Measurements from ENCODE around the gene OMP.
"Not testable (repeated sequence)": the region's sequence is repeated elsewhere in the genome, so short reads cannot be mapped to it uniquely, and the experiment has no call there.

Gene OMP

DNA sequence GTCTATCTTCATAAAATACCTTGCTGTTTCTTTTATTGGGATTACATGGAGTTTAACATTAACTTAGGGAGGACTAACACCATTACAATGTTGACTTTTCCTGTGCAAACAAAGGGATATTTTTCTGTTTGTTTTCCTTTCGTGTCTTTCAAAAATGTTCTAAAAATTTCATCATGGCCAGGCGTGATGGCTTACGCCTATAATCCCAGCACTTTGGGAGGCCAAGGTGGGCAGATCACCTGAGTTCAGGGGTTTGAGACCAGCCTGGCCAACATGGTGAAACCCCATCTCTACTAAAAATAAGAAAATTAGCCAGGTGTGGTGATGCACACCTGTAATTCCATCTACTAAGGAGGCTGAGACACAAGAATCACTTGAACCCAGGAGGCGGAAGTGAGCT is 41.4 kb upstream of the OMP start:
- H3K9me3 ChIP-seq (ENCODE audit: control insufficient read depth in 2 of 2, low read length in 2 of 2); H3K4me3 ChIP-seq (ENCODE audit: low read length in 2 of 2); H3K36me3 ChIP-seq (ENCODE audit: control insufficient read depth in 2 of 2, insufficient read depth in 2 of 2, low read length in 2 of 2); H3K9ac ChIP-seq (ENCODE audit: low read length in 2 of 2); H3K27ac ChIP-seq (ENCODE audit: low read length); H3K4me1 ChIP-seq (ENCODE audit: control insufficient read depth, insufficient read depth, low read length); H3K27me3 ChIP-seq (ENCODE audit: control insufficient read depth in 1 of 2, insufficient read depth in 2 of 2, low read length in 2 of 2): not testable (repeated sequence)

DNA sequence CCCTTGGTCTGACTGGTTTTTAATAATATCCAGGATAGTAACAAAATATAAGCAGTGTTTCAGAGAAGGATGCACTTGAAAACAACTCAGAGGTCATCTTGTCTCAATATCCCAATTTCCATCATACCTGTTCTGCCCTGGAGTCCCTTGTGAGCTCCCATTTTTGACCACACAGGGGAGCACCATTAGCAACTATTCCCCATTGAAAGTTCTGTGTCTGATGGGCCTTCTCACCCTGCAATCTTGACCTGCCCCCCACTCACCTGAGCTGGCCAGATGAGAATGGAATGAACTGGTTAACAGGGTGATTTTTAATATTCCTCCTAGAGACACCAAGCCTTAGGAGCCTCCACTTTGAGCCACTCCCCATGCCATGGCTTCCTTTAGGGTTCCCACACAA is 39.7 kb upstream of the OMP start:
- H3K27ac ChIP-seq (ENCODE audit: low read length), result no peak overlapping the region
- no peak overlapping the region for H3K9ac ChIP-seq (ENCODE audit: low read length in 2 of 2)
- H3K27me3 ChIP-seq (ENCODE audit: control insufficient read depth in 1 of 2, insufficient read depth in 2 of 2, low read length in 2 of 2), result no peaks in the 10 kb centered on the region
- no peaks in the 10 kb centered on the region for H3K9me3 ChIP-seq (ENCODE audit: control insufficient read depth in 2 of 2, low read length in 2 of 2)
- no peak overlapping the region for H3K4me3 ChIP-seq (ENCODE audit: low read length in 2 of 2)
- H3K4me1 ChIP-seq (ENCODE audit: control insufficient read depth, insufficient read depth, low read length), result peaks cover 17% of the 10 kb centered on the region
- H3K36me3 ChIP-seq (ENCODE audit: control insufficient read depth in 2 of 2, insufficient read depth in 2 of 2, low read length in 2 of 2), result no peaks in the 10 kb centered on the region

DNA sequence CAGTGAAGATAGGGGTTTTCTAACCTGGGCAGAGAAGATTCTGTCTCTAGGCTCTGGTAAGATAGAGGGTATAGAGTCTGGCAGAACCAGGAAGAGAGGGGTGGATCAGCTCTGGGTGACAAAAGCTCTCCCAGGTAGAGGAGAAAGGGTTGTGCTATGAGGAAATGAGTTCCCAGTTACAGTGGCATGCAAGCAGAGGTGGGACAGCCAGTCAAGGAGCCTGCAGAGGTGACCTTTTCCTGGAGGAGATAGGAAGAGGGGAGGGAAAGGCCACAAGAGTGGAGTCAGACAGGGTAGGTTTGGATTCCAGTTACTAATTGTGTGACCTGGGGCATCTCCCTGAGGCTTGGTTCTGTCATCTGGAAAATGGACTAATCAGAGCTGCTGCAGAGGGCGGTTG is 39.2 kb upstream of the OMP start:
- no peak overlapping the region for H3K4me3 ChIP-seq (ENCODE audit: low read length in 2 of 2)
- H3K27me3 ChIP-seq (ENCODE audit: control insufficient read depth in 1 of 2, insufficient read depth in 2 of 2, low read length in 2 of 2), result no peaks in the 10 kb centered on the region
- H3K9ac ChIP-seq (ENCODE audit: low read length in 2 of 2), result no peak overlapping the region

DNA sequence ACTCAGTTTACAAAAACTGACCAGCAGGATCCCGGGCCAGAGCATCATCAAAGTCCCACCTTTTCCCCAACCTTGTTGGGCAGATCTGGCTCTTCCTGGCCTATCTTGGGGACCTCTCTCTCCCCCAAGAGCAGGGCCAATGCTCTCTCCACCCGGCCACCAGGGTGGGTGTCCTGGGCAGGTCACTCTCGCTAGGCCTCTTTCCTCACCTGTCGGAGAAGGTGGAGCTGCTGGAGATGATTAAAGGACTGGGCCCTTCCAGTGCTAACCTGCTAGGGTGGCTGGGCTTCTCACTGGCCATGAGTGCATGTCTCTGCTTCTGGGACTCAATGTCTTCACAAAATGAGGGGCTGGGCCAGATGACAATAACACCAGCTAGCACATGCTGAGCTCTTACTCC is 38.8 kb upstream of the OMP start:
- no peak overlapping the region for H3K27ac ChIP-seq (ENCODE audit: low read length)
- H3K9ac ChIP-seq (ENCODE audit: low read length in 2 of 2), result no peak overlapping the region
- H3K36me3 ChIP-seq (ENCODE audit: control insufficient read depth in 2 of 2, insufficient read depth in 2 of 2, low read length in 2 of 2), result no peaks in the 10 kb centered on the region
- H3K9me3 ChIP-seq (ENCODE audit: control insufficient read depth in 2 of 2, low read length in 2 of 2), result no peaks in the 10 kb centered on the region
- H3K4me3 ChIP-seq (ENCODE audit: low read length in 2 of 2), result no peak overlapping the region
- peaks cover 19% of the 10 kb centered on the region for H3K4me1 ChIP-seq (ENCODE audit: control insufficient read depth, insufficient read depth, low read length)
- no peaks in the 10 kb centered on the region for H3K27me3 ChIP-seq (ENCODE audit: control insufficient read depth in 1 of 2, insufficient read depth in 2 of 2, low read length in 2 of 2)

More for the DNA sequence above, 39.2 kb upstream of the OMP start:
- Histone ChIP-seq H3K27ac (ENCODE audit: low read length) (no peak overlapping the region), H3K36me3 (ENCODE audit: control insufficient read depth in 2 of 2, insufficient read depth in 2 of 2, low read length in 2 of 2) (no peaks in the 10 kb centered on the region), H3K9me3 (ENCODE audit: control insufficient read depth in 2 of 2, low read length in 2 of 2) (no peaks in the 10 kb centered on the region), H3K4me1 (ENCODE audit: control insufficient read depth, insufficient read depth, low read length) (peaks cover 19% of the 10 kb centered on the region)

DNA sequence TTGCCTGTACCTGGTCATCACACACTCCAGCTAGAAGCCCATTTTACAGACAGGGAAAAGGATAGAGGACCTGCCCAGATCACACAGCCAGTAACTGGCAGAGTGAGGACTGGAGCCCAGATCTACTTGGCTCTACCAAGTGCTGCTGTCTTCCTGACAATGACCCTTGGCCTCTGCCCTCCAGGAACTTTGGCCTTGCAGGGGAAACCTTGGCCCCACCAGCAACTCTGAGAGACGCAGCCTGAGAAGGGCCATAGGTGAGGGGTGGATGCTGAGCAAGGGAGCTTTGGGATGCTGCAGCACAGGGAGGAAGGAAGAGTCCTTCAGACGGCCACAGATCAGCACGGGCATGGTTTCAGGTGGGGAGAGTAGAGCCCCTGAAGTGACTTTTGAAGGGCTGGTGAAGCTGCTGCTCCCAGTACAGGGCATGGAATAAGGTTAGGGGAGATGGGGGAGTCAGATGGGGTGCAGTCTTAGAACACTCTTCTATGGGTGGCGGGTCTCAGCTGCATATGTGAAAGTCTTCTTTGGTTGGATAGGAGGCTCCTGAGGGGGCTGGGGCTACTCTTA is 37.9 kb upstream of the OMP start:
- Histone ChIP-seq H3K9ac (ENCODE audit: low read length in 2 of 2) (no peak overlapping the region), H3K36me3 (ENCODE audit: control insufficient read depth in 2 of 2, insufficient read depth in 2 of 2, low read length in 2 of 2) (no peaks in the 10 kb centered on the region), H3K4me1 (ENCODE audit: control insufficient read depth, insufficient read depth, low read length) (peaks cover 23% of the 10 kb centered on the region), H3K27me3 (ENCODE audit: control insufficient read depth in 1 of 2, insufficient read depth in 2 of 2, low read length in 2 of 2) (no peaks in the 10 kb centered on the region), H3K4me3 (ENCODE audit: low read length in 2 of 2) (no peak overlapping the region), H3K27ac (ENCODE audit: low read length) (no peak overlapping the region), H3K9me3 (ENCODE audit: control insufficient read depth in 2 of 2, low read length in 2 of 2) (no peaks in the 10 kb centered on the region)

DNA sequence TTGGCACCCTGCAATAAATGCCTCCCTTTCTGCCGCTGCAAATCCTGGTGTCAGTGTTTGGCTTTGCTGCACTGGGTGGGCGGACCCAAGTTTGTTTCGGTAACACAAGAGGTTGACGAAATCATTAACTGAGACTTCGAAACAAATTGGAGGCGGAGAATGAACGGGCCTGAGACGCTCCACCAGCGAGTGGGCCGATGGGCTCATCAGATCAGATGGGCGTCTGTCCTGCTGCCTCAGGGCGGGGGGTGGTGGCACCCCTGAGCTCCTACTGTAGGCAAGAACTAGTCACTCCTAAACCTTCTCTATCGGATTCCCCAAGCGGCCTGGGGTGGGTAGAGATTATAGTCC is 36.8 kb upstream of the OMP start:
- Histone ChIP-seq H3K27ac (ENCODE audit: low read length) (peak overlapping the region; percentile 88), H3K4me1 (ENCODE audit: control insufficient read depth, insufficient read depth, low read length) (peaks cover 28% of the 10 kb centered on the region), H3K36me3 (ENCODE audit: control insufficient read depth in 2 of 2, insufficient read depth in 2 of 2, low read length in 2 of 2) (no peaks in the 10 kb centered on the region), H3K4me3 (ENCODE audit: low read length in 2 of 2) (peak overlapping the region; percentile 43 to 79), H3K9ac (ENCODE audit: low read length in 2 of 2) (peak overlapping the region; percentile 80 to 84), H3K9me3 (ENCODE audit: control insufficient read depth in 2 of 2, low read length in 2 of 2) (no peaks in the 10 kb centered on the region), H3K27me3 (ENCODE audit: control insufficient read depth in 1 of 2, insufficient read depth in 2 of 2, low read length in 2 of 2) (no peaks in the 10 kb centered on the region)

DNA sequence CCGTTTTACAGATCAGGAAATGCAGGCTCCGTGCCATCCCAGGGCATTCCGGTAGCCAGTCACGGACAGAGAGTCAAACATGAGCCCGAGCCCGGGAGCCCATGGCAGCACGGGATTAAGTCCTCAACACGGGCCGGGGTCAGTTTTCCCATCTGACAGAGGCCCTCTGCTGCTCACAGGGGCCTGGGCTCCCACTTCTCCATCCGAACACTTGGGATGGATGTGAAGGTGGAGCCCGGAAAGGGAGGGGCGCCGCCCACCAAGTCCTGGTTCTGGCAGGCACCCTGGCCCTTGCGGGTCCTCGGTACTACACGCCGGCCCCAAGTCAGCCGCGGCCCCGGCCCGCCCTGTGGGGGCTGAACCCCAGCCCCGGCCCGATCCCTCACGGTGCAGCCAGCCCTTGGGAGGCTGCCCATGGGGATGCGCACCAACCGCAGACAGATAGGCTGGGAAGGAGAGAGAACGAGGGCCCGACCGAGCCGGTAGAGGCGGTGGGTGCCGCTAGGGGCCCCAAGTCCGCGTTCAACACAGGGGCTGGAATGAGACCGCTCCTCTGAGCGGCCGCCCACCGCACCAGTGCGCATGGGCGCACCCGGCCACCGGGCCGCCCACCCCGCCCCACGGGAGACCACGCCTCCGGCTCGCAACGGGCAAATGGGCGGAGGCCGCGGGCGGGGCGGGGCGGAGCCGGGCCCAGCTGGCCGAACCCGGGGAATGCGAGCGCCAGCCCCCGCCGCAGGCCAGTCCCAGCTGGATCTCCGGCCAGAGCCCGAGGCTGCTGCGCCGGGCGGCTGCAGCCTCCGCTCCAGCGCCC is 36.2 kb upstream of the OMP start, which contains the start of gene CAPN5:
TSS of gene CAPN5 (plus strand) at position 743 of the 814 bp plus-strand sequence. CDS start 17,916 bp downstream, outside the sequence.
- H3K27me3 ChIP-seq (ENCODE audit: control insufficient read depth in 1 of 2, insufficient read depth in 2 of 2, low read length in 2 of 2), result no peaks in the 10 kb centered on the region
- H3K27ac ChIP-seq (ENCODE audit: low read length), result peak within 1 kb of the TSS; percentile 88
- H3K9ac ChIP-seq (ENCODE audit: low read length in 2 of 2), result peak within 1 kb of the TSS; percentile 80 to 84
- H3K4me1 ChIP-seq (ENCODE audit: control insufficient read depth, insufficient read depth, low read length), result peaks cover 32% of the 10 kb centered on the region
- no peaks in the 10 kb centered on the region for H3K9me3 ChIP-seq (ENCODE audit: control insufficient read depth in 2 of 2, low read length in 2 of 2)
- H3K36me3 ChIP-seq (ENCODE audit: control insufficient read depth in 2 of 2, insufficient read depth in 2 of 2, low read length in 2 of 2), result no peaks in the 10 kb centered on the region
- H3K4me3 ChIP-seq (ENCODE audit: low read length in 2 of 2), result peak within 1 kb of the TSS; percentile 75 to 79

DNA sequence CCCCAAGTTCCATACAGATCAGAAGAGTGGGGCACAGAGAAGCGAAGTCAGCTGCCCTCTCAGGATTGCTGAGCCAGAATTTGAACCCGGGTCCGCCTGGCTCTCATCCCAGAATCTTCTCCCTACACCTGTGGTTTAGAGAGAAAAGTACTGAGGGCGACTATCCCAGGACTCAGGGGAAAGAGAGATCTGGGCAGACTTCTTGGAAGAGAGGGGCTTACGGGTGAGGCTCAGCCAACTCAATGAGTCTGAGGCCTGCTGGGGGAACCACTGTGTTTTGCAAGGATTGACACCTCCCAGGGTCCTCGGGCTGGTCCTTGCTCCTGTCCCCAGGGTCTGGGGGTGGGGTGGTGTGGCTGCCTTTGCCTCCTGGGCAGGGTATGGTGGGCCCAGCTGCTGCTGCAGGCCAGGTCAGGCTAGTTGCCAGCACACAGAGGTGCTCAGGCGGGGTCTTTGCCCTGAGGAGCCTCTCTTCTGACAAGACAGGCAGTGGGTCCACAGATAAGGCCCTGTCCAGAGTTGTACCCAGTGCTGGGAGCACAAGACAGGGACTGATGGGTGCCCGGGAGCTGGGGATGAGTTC is 34.7 kb upstream of the OMP start:
- H3K9me3 ChIP-seq (ENCODE audit: control insufficient read depth in 2 of 2, low read length in 2 of 2), result no peaks in the 10 kb centered on the region
- no peaks in the 10 kb centered on the region for H3K36me3 ChIP-seq (ENCODE audit: control insufficient read depth in 2 of 2, insufficient read depth in 2 of 2, low read length in 2 of 2)
- no peak overlapping the region for H3K27ac ChIP-seq (ENCODE audit: low read length)
- H3K27me3 ChIP-seq (ENCODE audit: control insufficient read depth in 1 of 2, insufficient read depth in 2 of 2, low read length in 2 of 2), result no peaks in the 10 kb centered on the region
- H3K4me1 ChIP-seq (ENCODE audit: control insufficient read depth, insufficient read depth, low read length), result peaks cover 46% of the 10 kb centered on the region
- peak overlapping the region; percentile 75 to 79 for H3K4me3 ChIP-seq (ENCODE audit: low read length in 2 of 2)
- peak overlapping the region; percentile 66 for H3K9ac ChIP-seq (ENCODE audit: low read length in 2 of 2)

DNA sequence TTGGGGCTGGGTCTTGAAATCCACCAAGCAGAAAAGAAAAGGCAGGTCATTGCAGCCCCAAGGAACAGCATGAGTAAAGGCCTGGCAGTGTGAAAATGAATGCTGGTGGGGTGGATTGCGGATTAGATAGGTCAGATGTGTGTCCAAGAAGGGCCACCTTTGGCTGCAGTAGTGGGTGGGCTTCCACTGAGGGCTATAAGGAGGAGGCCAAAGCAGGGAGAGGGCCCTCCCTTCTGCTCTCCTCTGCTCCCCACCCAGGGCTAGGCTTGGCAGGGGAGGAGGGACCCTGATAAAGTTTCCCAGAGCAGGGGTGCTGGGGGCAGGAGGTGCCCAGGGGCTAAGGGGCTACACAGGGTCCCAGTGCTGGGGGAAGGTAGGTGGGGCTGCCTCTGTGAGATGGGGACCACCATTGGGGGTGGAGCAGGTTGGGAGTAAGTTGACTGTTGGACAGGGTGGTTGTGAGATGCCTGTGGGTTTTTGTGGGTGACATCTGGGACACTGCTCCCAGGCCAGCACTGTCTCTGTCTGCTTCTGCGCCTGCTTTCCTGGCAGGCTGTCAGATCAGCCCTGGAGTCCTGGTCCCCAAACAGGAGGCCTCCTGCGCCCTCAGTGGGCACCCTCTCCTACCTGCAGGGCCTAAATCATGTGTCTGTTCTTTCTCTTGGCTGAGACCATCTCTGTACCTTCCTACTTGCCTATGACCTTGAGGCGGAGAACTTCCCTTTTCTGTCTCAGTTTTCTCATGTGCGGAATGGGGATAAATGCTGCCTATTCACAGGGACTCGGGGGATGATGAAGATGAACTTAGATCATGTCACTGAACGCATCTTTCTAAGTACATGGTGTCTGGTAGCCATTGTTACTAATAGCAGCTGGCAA is 33.9 kb upstream of the OMP start:
- peak overlapping the region in 1 of 2 donors; percentile 79 for H3K4me3 ChIP-seq (ENCODE audit: low read length in 2 of 2)
- H3K27me3 ChIP-seq (ENCODE audit: control insufficient read depth in 1 of 2, insufficient read depth in 2 of 2, low read length in 2 of 2), result no peaks in the 10 kb centered on the region
- no peak overlapping the region for H3K27ac ChIP-seq (ENCODE audit: low read length)
- H3K9ac ChIP-seq (ENCODE audit: low read length in 2 of 2), result peak overlapping the region; percentile 33 to 36
- H3K4me1 ChIP-seq (ENCODE audit: control insufficient read depth, insufficient read depth, low read length), result peaks cover 53% of the 10 kb centered on the region
- no peaks in the 10 kb centered on the region for H3K9me3 ChIP-seq (ENCODE audit: control insufficient read depth in 2 of 2, low read length in 2 of 2)
- H3K36me3 ChIP-seq (ENCODE audit: control insufficient read depth in 2 of 2, insufficient read depth in 2 of 2, low read length in 2 of 2), result no peaks in the 10 kb centered on the region

DNA sequence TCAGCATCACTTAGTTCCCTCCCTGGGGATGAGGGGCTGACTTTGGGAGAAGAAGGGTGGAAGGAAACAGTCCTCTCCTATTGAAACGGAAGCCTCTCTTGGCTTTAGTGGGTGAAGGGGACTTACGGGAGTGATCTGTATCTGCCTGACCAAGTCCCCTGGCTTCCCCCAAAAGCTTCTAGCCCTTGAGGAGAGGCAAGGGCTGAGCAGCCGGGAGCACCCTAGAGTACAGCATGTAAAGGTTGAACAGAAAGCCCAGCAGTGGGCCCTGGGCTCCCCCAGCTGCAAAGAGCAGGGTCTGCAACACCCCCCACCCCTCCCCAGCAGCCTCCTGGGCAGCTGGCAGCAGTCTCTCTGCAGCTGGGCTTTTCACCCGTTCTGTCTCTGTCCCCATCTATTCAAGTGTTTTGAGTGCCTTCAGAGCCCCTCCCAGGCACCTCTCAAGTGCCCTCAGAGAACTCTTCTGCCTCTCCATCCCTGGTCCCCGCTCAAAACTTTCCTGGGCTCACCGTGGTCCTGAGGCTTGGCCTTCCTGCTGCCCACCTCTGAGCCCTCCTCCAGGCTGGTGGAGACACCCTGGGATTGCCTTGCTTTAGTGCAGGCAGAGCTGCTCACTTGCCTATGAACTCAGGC is 33.2 kb upstream of the OMP start:
- H3K9ac ChIP-seq (ENCODE audit: low read length in 2 of 2), result no peak overlapping the region

More for the DNA sequence above, 33.2 kb upstream of the OMP start:
- Histone ChIP-seq H3K4me3 (ENCODE audit: low read length in 2 of 2) (no peak overlapping the region), H3K36me3 (ENCODE audit: control insufficient read depth in 2 of 2, insufficient read depth in 2 of 2, low read length in 2 of 2) (no peaks in the 10 kb centered on the region), H3K27me3 (ENCODE audit: control insufficient read depth in 1 of 2, insufficient read depth in 2 of 2, low read length in 2 of 2) (no peaks in the 10 kb centered on the region), H3K9me3 (ENCODE audit: control insufficient read depth in 2 of 2, low read length in 2 of 2) (no peaks in the 10 kb centered on the region), H3K4me1 (ENCODE audit: control insufficient read depth, insufficient read depth, low read length) (peaks cover 60% of the 10 kb centered on the region), H3K27ac (ENCODE audit: low read length) (no peak overlapping the region)

Data from stomach smooth muscle (tissue), 2 donors.